HS-27A (cell line): ENCODE measurements around the gene HES4.
"Not testable (repeated sequence)": the region's sequence is repeated elsewhere in the genome, so short reads cannot be mapped to it uniquely, and the experiment has no call there.

ENCODE experiments used
- DNase-seq: peaks from one replicate; pipeline ENCODE4 v3.0.0-alpha.2; 2012; ENCODE audit warnings: low read depth, missing footprints

The HES4 gene

GRCh38 chr1:997993-998744, 1.7 kb downstream of the HES4 start:
- no peak for DNase-seq

GRCh38 chr1:997713-997992, 2.2 kb downstream of the HES4 start:
- no peak for DNase-seq

GRCh38 chr1:996851-997712, 2.8 kb downstream of the HES4 start:
- no peak for DNase-seq

- no peak for DNase-seq
These were observed 3.9 kb downstream of the HES4 start for GRCh38 chr1:995665-996633.

GRCh38 chr1:994546-994945, 5.4 kb downstream of the HES4 start:
- DNase-seq: not testable (repeated sequence)

GRCh38 chr1:993379-993995, 6.4 kb downstream of the HES4 start:
- DNase-seq: no peak

GRCh38 chr1:992362-992761, 7.5 kb downstream of the HES4 start:
- no peak for DNase-seq

GRCh38 chr1:991895-992294, 8.0 kb downstream of the HES4 start:
- DNase-seq: no peak

GRCh38 chr1:991275-991674, 8.6 kb downstream of the HES4 start:
- not testable (repeated sequence) for DNase-seq

- not testable (repeated sequence) for DNase-seq
These were observed 11.8 kb downstream of the HES4 start for GRCh38 chr1:988061-988460.

GRCh38 chr1:985126-985525, 14.8 kb downstream of the HES4 start:
- no peak for DNase-seq

- no peak for DNase-seq
These were observed 15.5 kb downstream of the HES4 start for GRCh38 chr1:984476-984814.

GRCh38 chr1:983798-984475, 16.0 kb downstream of the HES4 start:
- no peak for DNase-seq

GRCh38 chr1:982765-983436, 17.0 kb downstream of the HES4 start:
- DNase-seq: no peak

GRCh38 chr1:981955-982558, 17.8 kb downstream of the HES4 start, which contains the start of gene PERM1:
Gene PERM1 (minus strand): TSS chr1:982093. CDS start chr1:981029, 1,064 bp downstream.
- no peak for DNase-seq

GRCh38 chr1:981491-981954, 18.4 kb downstream of the HES4 start:
- DNase-seq: no peak

GRCh38 chr1:980602-981395, 19.1 kb downstream of the HES4 start:
- DNase-seq: no peak

- DNase-seq: no peak
These were observed 19.7 kb downstream of the HES4 start for GRCh38 chr1:980137-980571.

GRCh38 chr1:979744-980072, 20.2 kb downstream of the HES4 start:
- no peak for DNase-seq
